A549 (cell line): ENCODE measurements around the gene EDEM1. TPM values are rescaled to one million over a fixed set of nuclear protein-coding genes. Genes with fewer than 3 reads are reported as not detected.

Source experiments
- ATAC-seq, 2 experiments: fragments of 200-7000 bp in 1 of 2; fragments of >200 bp in 1 of 2; cut with Nextera tagmentation in 1 of 2; cut with Tn5 transposase in 1 of 2; 3 replicates each; pipeline versions ENCODE4 v1.8.0 to v1.9.1; 2018 to 2020; ENCODE audit warnings: mild to moderate bottlenecking in 1 of 2, moderate library complexity in 1 of 2
- CTCF ChIA-PET: fragments of 300-600 bp; sonication (Branson Sonifier 250); formaldehyde crosslinking; extraction: SDS; loops from one replicate; lab custom pipeline; 2021; ENCODE audit warnings: antibody characterized with exemption, inconsistent platforms; lab: Yijun Ruan, JAX
- POLR2A ChIA-PET: fragments of 350-600 bp; formaldehyde crosslinking; extraction: SDS; loops from one replicate; lab custom pipeline; 2021; ENCODE audit warnings: antibody characterized with exemption, inconsistent platforms; lab: Yijun Ruan, JAX
- DNase-seq, 2 experiments: peaks; one replicate each; pipeline versions ENCODE4 v3.0.0 to v3.0.0-alpha.2; 2011 to 2016; ENCODE audit warnings: low read depth in 1 of 2, low spot score in 1 of 2
- FAIRE-seq: peaks from 2 replicates; lab custom pipeline; 2011; peaks lifted over from hg19 to GRCh38; lab: Jason Lieb, UNC
- H3K27ac ChIP-seq, 2 experiments: fragments of >200 bp; sonication (Bioruptor Twin); formaldehyde crosslinking; 3 replicates each; pipeline ENCODE4 v1.5.1; 2016 to 2017
- H3K4me1 ChIP-seq: fragments of >200 bp; sonication (Bioruptor Twin); formaldehyde crosslinking; 3 replicates; pipeline ENCODE4 v1.6.1; 2016
- H3K4me2 ChIP-seq: fragments of >200 bp; sonication (Bioruptor Twin); formaldehyde crosslinking; 3 replicates; pipeline ENCODE4 v1.6.1; 2016
- H3K4me3 ChIP-seq: fragments of >200 bp; sonication (Bioruptor Twin); formaldehyde crosslinking; 3 replicates; pipeline ENCODE4 v1.5.1; 2016
- H3K9me3 ChIP-seq: fragments of >200 bp; sonication (Bioruptor Twin); formaldehyde crosslinking; 3 replicates; pipeline ENCODE4 v1.6.1; 2016
- ESRRA ChIP-seq: fragments of 150-350 bp; IDR thresholded peaks from 2 replicates; pipeline ENCODE4 v1.6.1; 2014; ENCODE audit warnings: mild to moderate bottlenecking, low read length, borderline replicate concordance
- FOSL2 ChIP-seq, 2 experiments: fragments of 450-650 bp in 1 of 2; fragments of >200 bp in 1 of 2; sonication (Bioruptor Twin) in 1 of 2; formaldehyde crosslinking; IDR thresholded peaks; 2 replicates each; pipeline versions ENCODE4 v1.5.0 to v1.6.1; 2016 to 2020; ENCODE audit warnings: mild to moderate bottlenecking in 1 of 2, moderate library complexity in 1 of 2
- HOXA7 ChIP-seq: fragments of 250-450 bp; sonication (Bioruptor Pico); IDR thresholded peaks from 2 replicates; pipeline ENCODE4 v1.5.0; 2020; ENCODE audit warnings: mild to moderate bottlenecking, moderate library complexity
- HOXB13 ChIP-seq: fragments of 250-450 bp; sonication (Bioruptor Pico); IDR thresholded peaks from 2 replicates; pipeline ENCODE4 v1.5.0; 2020; ENCODE audit warnings: low read depth, mild to moderate bottlenecking, moderate library complexity
- KDM1A ChIP-seq: fragments of 200-600 bp; sonication (generic); IDR thresholded peaks from 2 replicates; pipeline ENCODE4 v1.6.1; 2016; ENCODE audit warnings: low read depth, mild to moderate bottlenecking
- KDM5A ChIP-seq: fragments of 200-600 bp; sonication (generic); IDR thresholded peaks from 2 replicates; pipeline ENCODE4 v1.6.1; 2016; ENCODE audit warnings: antibody characterized with exemption, mild to moderate bottlenecking
- MAFK ChIP-seq: fragments of 450-650 bp; IDR thresholded peaks from 2 replicates; pipeline ENCODE4 v1.6.1; 2014; ENCODE audit not compliant: partially characterized antibody
- MYC ChIP-seq: IDR thresholded peaks from 2 replicates; pipeline ENCODE4 v1.6.1; 2012; ENCODE audit warnings: mild to moderate bottlenecking, inconsistent platforms, low read length, improper control_type of control experiment, borderline replicate concordance
- NR3C1 ChIP-seq: fragments of >200 bp; sonication (Bioruptor Twin); formaldehyde crosslinking; IDR thresholded peaks from 3 replicates; pipeline ENCODE4 v1.6.1; 2017
- RARB ChIP-seq: fragments of 250-450 bp; sonication (Bioruptor Pico); IDR thresholded peaks from 2 replicates; pipeline ENCODE4 v1.8.0; 2021; ENCODE audit warnings: mild to moderate bottlenecking, moderate library complexity
- RCOR1 ChIP-seq: fragments of 150-350 bp; IDR thresholded peaks from 2 replicates; pipeline ENCODE4 v1.6.1; 2014; ENCODE audit warnings: antibody characterized with exemption, low read length, low read depth
- SREBF2 ChIP-seq: fragments of 450-650 bp; IDR thresholded peaks from 2 replicates; pipeline ENCODE4 v1.6.1; 2014; ENCODE audit warnings: mild to moderate bottlenecking, moderate library complexity
- TFCP2L1 ChIP-seq: fragments of 250-450 bp; sonication (Bioruptor Pico); IDR thresholded peaks from 2 replicates; pipeline ENCODE4 v1.5.0; 2021; ENCODE audit warnings: mild to moderate bottlenecking
- ZFP36 ChIP-seq: fragments of 450-650 bp; IDR thresholded peaks from 2 replicates; pipeline ENCODE4 v1.6.1; 2014; ENCODE audit warnings: borderline replicate concordance; ENCODE audit not compliant: partially characterized antibody
- ZNF302 ChIP-seq: fragments of 250-450 bp; sonication (Bioruptor Pico); IDR thresholded peaks from 2 replicates; pipeline ENCODE4 v1.9.0; 2021; ENCODE audit warnings: inconsistent platforms, mild to moderate bottlenecking, moderate library complexity
- WGBS: methylation state at CpG from one replicate; pipeline ENCODE4 v1.1.6; 2017; ENCODE audit errors: missing lambda C conversion rate; 5-methylcytosine and 5-hydroxymethylcytosine counted together
- polyA plus RNA-seq, 4 experiments: library from polyadenylated mRNA; depleted of rRNA in 3 of 4; stranded (reverse); fragments of >200 nt; fragmentation: RNase III in 1 of 4; extraction: RNeasy Plus Mini Kit Qiagen cat#74134 plus additional on column Dnase treatment in 1 of 4; gene quantifications; 2 replicates in 3 of 4; 3 replicates in 1 of 4; pipeline ENCODE4 v1.2.3, GENCODE V29; 2011 to 2017
- TF ChIP-seq, protein P1 (sequence below): fragments of >200 bp; sonication (Bioruptor Twin); formaldehyde crosslinking; IDR thresholded peaks from 2 replicates; pipeline ENCODE4 v1.6.1; 2016
- TF ChIP-seq, protein P2 (sequence below): fragments of 250-450 bp; sonication (Bioruptor Pico); IDR thresholded peaks from 2 replicates; pipeline ENCODE4 v1.5.0; 2020; ENCODE audit warnings: low read depth, mild to moderate bottlenecking, moderate library complexity
- TF ChIP-seq, protein P3 (sequence below): IDR thresholded peaks from 2 replicates; pipeline ENCODE4 v1.6.1; 2012
- TF ChIP-seq, protein P4 (sequence below): fragments of 250-450 bp; sonication (Bioruptor Pico); IDR thresholded peaks from 2 replicates; pipeline ENCODE4 v1.5.0; 2021; ENCODE audit warnings: mild to moderate bottlenecking, moderate library complexity, borderline replicate concordance

Gene EDEM1
- polyA plus RNA-seq, 2 of the 4 experiments (the other 2 are of a cell fraction), result 16.3 to 40.9 TPM

DNA sequence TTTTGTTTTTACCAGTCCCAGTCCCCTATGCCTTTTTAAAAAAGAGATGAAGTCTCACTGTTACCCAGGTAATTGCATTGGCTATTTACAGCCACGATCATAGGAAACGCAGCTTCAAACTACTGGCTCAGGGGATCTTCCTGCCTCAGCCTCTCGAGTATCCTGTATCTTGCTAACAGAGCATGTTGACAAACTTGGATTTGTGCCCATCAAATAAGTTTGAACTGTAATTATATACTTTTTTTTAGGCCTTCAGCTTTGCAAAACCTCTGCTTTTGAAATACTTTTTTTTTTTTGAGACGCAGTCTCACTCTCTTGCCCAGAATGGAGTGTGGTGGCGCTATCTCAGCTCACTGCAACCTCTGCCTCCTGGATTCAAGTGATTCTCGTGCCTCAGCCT is 3.0 kb upstream of the EDEM1 start:
- Histone ChIP-seq H3K4me1 (peaks cover 11% of the 10 kb centered on the region; the same call in 2 of the 3 replicates), H3K4me3 (no peak overlapping the region), H3K4me2 (no peak overlapping the region), H3K9me3 (no peaks in the 10 kb centered on the region), H3K27ac (no peak overlapping the region)
- no peak for FAIRE-seq
- no peak for DNase-seq
- CTCF ChIA-PET, result interaction anchor here (0.6 kb wide), 1 partner anchor 529 kb away, joined by 3 read pairs; no protein-coding TSS in a partner anchor
- POLR2A ChIA-PET, result no interaction called here
- TF ChIP-seq, protein P1, sequence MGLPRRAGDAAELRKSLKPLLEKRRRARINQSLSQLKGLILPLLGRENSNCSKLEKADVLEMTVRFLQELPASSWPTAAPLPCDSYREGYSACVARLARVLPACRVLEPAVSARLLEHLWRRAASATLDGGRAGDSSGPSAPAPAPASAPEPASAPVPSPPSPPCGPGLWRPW, result no peak
- TF ChIP-seq RARB (CRISPR knock-in tag) (no peak), ZFP36 (no peak), HOXA7 (no peak), RCOR1 (no peak), MYC (no peak), HOXB13 (CRISPR knock-in tag) (no peak), ZNF302 (CRISPR knock-in tag) (no peak), KDM1A (no peak), ESRRA (no peak)
- TF ChIP-seq, protein P2, sequence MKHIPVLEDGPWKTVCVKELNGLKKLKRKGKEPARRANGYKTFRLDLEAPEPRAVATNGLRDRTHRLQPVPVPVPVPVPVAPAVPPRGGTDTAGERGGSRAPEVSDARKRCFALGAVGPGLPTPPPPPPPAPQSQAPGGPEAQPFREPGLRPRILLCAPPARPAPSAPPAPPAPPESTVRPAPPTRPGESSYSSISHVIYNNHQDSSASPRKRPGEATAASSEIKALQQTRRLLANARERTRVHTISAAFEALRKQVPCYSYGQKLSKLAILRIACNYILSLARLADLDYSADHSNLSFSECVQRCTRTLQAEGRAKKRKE (CRISPR knock-in tag), result no peak
- TF ChIP-seq, protein P3, sequence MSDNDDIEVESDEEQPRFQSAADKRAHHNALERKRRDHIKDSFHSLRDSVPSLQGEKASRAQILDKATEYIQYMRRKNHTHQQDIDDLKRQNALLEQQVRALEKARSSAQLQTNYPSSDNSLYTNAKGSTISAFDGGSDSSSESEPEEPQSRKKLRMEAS, result no peak
- TF ChIP-seq, protein P4, sequence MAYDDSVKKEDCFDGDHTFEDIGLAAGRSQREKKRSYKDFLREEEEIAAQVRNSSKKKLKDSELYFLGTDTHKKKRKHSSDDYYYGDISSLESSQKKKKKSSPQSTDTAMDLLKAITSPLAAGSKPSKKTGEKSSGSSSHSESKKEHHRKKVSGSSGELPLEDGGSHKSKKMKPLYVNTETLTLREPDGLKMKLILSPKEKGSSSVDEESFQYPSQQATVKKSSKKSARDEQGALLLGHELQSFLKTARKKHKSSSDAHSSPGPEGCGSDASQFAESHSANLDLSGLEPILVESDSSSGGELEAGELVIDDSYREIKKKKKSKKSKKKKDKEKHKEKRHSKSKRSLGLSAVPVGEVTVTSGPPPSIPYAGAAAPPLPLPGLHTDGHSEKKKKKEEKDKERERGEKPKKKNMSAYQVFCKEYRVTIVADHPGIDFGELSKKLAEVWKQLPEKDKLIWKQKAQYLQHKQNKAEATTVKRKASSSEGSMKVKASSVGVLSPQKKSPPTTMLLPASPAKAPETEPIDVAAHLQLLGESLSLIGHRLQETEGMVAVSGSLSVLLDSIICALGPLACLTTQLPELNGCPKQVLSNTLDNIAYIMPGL, result no peak
- no peak for ATAC-seq
- 90% methylated on average over 6 of the region's 6 CpGs for WGBS

DNA sequence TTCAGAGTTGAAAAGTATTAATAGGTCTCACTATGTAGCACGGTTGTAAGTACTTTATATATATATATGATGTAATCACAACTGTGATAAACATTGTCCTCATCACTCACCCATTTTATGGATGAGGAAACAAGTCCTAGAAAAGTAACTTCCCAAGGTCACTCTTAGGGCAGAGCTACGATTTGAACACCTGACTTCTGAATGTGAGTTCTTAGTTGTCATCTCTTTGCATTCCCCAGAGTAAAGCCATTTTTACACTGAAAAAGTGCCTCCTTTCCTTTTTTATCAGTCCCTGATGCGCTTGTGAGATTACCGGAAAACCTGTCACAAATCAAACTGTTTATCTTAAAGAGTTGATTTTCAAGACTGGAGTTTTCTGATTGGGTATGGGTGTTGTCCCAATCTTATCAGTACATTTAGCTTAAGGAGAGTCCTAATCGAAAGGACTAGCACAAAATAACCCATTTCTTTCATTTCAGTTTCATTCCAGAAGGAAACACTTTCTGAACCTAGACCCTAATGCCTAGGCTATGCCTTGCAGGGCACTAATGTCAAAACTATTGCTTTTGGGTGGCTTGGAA is 2.3 kb upstream of the EDEM1 start:
- ATAC-seq (no peak), FAIRE-seq (no peak), DNase-seq (no peak)
- peaks cover 18% of the 10 kb centered on the region; the same call in 2 of the 3 replicates for H3K4me1 ChIP-seq
- H3K27ac ChIP-seq, result no peak overlapping the region
- CTCF ChIA-PET, result interaction anchor here (0.9 to 1.6 kb wide), 3 partner anchors 12 to 126 kb away, joined by 3 to 4 read pairs (median 3); no protein-coding TSS in a partner anchor
- H3K9me3 ChIP-seq, result no peaks in the 10 kb centered on the region
- no peak overlapping the region for H3K4me3 ChIP-seq
- H3K4me2 ChIP-seq, result no peak overlapping the region
- TF ChIP-seq TFCP2L1 (CRISPR knock-in tag) (no peak), ZFP36 (no peak), MAFK (no peak), KDM5A (no peak), MYC (no peak), SREBF2 (no peak), NR3C1 (no peak), FOSL2 (IDR thresholded peaks at IDR 0.05) (no peak), FOSL2 (CRISPR knock-in tag; IDR thresholded peaks at IDR 0.05) (no peak), ESRRA (no peak)
- TF ChIP-seq, protein P4, result no peak
- TF ChIP-seq, protein P3, result no peak
- TF ChIP-seq, protein P2 (CRISPR knock-in tag), result no peak
- POLR2A ChIA-PET, result no interaction called here
- WGBS, result 83% methylated on average over 5 of the region's 5 CpGs
